C4-2B (cell line): Measurements from ENCODE around the gene DOCK10.

Source experiments
- CTCF ChIP-seq: fragments of 450-650 bp; conservative IDR thresholded peaks from 2 replicates; pipeline ENCODE4 v1.5.1; 2017; ENCODE audit warnings: mild to moderate bottlenecking
- ZFX ChIP-seq: fragments of 450-650 bp; IDR thresholded peaks from 2 replicates; pipeline ENCODE4 v1.6.1; 2017

- TF ChIP-seq CTCF: no peak
- no peak for TF ChIP-seq ZFX
Observed at GRCh38 chr2:225040856-225041206, 1.4 kb downstream of the DOCK10 start.
